NOMO-1 treated with dmso at 0.1 percent for 144 hours (cell line): ENCODE results near the gene AP5Z1.

Experiments
- DNase-seq: peaks from one replicate; lab custom pipeline; 2025; ENCODE audit not compliant: unreplicated experiment; lab: John Stamatoyannopoulos, UW

AP5Z1 gene

DNA sequence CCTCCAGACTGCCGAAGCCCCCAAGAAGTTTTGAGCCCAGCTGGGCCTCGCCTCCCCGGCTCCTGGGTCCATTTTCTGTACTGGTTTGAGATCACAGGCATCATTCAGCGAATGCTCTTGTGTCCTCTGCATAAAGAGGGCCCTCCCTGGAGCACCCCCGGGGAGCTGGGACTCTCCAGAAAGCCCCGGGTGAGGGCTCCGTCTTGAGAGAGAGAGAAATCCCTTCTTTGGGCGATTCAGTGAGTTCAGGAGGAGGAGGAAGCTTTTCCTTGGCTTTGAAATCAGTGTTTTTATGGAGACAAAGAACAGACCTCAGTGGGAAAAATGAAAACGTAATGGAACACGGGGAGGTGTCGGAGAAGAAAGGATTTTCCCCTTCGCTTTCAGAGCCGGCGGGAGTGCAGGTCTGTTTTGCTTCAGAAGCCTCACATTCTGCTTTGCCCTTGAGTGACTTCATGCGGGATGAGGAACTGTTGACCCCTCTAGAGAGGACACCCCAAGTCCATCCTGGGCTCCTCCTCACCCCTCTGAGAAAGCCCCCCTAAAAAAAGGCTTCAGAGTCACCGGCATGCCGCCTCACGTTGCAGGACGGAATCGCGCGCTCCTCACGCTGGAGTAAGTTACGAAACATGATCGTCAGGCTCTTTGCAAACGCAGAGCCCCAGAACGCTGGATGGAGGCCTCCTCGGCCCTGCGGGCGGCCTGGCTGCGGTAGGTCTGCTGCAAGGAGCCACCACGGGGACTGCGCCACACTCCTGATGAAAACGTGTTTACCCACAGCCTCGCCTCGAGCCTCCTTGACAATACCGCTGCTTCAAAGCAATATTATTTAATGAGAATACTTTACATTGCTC lies 8.5 kb upstream of the AP5Z1 start:
- DNase-seq = no peak

- no peak for DNase-seq
Measured at GRCh38 chr7:4768597-4769569, 6.5 kb upstream of the AP5Z1 start.

GRCh38 chr7:4769761-4770160 lies 5.7 kb upstream of the AP5Z1 start:
- no peak for DNase-seq

GRCh38 chr7:4770886-4771285 lies 4.5 kb upstream of the AP5Z1 start:
- DNase-seq = no peak

- DNase-seq = no peak
Measured at GRCh38 chr7:4771737-4772136, 3.7 kb upstream of the AP5Z1 start.

DNA sequence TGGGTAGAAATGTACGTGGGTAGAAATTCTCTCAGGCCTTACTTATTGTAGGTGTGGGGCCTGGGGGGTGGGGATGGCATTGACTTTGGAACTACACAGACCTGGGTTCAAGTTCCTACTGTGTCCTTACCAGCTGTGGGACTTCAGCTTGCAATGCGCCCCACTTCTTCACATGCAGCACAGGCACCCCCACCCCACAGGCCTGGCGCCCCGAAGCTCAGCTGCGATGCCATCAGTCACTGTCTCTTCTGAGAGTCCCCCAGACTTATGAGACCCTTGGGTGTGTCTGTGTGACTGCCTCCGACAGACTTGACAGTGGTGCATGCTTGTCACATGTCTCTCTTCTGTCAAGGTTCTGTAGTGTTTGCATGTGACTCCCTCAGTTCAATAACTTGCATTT lies 3.1 kb upstream of the AP5Z1 start:
- DNase-seq = no peak

DNA sequence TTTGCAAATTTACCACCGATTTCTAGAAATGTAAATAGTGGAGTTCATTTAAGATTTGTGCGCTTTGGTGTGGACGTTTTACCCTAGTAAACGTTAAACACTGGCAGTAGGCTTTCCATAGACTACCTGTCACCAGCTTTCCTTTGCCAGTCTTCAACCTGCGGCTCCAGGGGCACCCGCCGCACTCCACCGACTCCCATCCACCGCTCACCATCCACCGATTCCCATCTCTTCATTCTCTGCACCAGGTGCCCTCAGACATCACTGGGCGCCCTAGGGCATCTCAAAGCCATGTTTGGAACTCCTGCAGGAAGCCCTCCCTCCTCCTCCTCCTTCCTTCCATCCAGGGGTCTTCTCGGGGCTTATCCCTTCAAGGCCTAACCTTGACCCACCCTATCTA lies 1.4 kb upstream of the AP5Z1 start:
- no peak for DNase-seq

DNA sequence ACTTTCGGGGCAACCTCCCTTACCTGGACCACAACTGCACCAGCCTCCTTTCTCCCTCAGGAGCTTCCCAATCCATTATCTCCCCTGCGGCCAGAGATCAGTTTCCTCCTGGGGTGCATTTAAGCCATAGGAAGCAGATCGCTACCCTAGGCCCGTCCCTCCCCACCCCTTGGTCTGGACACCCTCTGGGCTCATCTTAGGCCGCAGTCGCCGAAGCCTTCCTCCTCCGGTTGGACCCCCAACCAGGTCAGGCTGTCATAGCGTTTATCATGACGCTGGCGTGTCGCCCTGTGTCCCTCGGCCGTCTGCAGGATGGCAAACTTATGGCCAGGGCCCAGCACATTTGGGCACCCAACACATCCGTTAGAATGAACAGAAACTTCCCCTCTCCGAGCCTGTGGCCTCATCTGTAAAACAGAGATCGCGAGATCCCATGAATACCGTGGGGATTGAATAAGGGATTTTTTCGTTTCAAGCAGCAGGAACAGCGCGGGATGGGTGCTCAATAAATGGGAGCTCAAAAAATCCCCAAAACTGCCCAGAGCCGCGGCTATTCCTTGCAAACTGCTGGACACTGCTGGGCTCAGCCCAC lies 669 bp upstream of the AP5Z1 start:
- DNase-seq = peak; percentile 62

GRCh38 chr7:4775848-4776623 lies 613 bp downstream of the AP5Z1 start:
- no peak for DNase-seq

DNA sequence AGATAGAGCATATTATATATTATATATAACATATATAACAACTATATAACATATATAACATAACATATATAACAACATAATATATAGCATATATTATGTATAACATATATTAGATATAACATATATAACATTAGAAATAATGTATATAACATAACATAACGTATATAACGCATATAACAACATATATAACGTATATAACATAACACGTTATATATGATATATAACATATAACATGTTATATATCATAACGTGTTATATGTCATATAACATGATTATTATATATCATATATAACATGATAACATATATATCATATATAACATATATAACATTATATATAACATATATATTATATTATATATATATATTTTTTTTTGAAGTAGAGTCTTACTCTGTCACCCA lies 3.7 kb downstream of the AP5Z1 start:
- no peak for DNase-seq

GRCh38 chr7:4781366-4782069 lies 6.1 kb downstream of the AP5Z1 start:
- no peak for DNase-seq

GRCh38 chr7:4782333-4783291 lies 7.2 kb downstream of the AP5Z1 start:
- DNase-seq = no peak

DNA sequence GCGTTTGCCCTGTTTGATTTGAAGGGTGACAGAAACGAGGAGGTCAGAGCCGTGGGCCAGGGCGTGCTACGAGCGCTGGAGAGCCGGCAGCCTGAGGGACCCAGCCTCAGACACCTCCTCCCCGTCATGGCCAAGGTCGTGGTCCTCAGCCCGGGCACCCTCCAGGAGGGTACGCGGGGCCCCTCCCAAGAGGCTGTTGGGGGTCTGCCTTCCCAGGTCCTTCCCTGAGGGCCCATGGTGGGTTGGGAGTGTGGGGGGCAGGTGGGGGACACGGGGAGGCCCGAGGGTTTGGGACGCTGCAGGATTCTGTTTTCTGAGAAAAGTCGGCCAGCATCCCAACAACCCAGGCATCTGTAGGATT lies 7.8 kb downstream of the AP5Z1 start:
- DNase-seq = no peak

DNA sequence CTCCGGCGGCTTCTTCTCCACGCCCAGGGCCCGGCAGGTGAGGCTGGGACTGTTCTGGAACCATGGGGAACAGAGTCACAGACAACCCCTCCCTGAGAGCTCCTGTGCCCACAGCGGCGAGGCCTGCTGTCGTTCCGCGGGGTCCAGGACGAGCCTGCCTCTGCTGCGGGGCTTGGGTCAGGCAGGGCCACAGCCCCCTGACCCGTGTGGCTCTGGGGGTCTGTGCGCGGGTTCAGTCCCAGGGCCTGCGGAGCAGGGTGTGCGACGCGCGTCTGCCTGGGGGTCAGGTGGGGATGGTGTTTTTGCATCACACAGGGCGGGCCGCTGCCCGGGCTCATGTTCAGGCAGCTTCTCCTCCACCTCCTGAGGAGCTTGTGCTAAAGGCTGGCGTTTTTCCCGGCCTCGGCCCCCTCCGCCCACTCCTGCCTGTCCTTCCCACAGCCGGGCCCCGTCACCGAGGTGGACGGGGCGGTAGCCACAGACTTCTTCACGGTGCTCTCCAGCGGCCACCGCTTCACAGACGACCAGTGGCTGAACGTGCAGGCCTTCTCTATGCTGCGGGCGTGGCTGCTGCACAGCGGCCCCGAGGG lies 8.4 kb downstream of the AP5Z1 start:
- DNase-seq = no peak

DNA sequence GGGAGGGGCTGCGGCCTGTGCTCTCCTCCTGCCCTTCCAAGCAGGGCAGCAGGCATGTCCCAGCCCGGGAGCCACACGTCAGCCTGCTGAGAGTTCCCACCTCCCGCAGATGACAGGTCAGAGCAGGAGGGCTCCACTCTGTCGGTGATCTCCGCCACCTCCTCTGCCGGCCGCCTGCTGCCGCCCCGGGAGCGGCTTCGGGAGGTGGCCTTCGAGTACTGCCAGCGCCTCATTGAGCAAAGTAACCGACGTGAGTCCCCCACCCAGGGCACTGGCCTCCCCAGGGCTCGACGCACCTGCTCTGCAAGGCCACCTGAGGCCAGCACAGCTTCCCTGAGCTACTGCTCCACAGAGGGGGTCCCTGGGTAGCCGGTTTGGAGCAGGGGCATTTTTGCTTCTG lies 9.4 kb downstream of the AP5Z1 start:
- DNase-seq = no peak

GRCh38 chr7:4785371-4785770 lies 9.9 kb downstream of the AP5Z1 start:
- no peak for DNase-seq

DNA sequence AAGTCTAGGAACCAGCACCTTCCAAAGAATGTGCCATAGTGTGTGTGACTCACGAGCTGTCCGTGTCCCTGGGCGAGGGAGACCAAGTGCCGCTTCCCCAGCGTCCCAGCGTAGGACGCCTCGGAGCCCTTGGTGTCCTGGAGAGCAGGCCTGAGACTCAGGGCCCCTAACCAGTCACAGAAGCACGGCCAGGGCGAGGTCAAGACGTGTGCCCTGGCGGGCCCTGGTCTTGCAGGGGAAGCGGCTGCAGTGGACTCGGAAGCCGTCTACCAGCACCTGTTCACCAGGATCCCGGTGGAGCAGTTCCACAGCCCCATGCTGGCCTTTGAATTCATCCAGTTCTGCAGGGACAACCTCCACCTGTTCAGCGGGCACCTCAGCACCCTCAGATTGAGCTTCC lies 10.6 kb downstream of the AP5Z1 start:
- DNase-seq = no peak

DNA sequence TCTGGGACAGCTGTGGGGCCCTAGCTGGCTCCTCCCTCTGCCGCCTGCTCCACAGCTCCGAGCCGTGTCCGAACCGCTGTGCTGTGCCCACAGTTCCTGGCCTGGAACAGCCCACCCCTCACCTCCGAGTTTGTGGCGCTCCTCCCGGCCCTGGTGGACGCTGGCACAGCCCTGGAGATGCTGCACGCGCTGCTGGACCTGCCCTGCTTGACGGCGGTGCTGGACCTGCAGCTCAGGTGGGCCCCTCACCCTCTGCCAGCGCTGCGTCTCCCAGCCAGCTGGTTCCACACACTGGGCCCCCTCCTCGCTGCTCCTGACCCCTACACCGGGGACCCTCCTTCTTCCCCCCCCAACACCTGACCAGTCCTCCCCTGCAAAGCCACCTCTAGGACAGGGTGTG lies 12.1 kb downstream of the AP5Z1 start:
- DNase-seq = no peak
